ENCODE data around the gene COL9A3.
A peak's percentile ranks its signal among the peaks of the same experiment; 100 is the strongest.

The COL9A3 gene

GRCh38 chr20:62812181-62812906 lies 4.5 kb upstream of the COL9A3 start:
- no peak for DNase-seq

DNA sequence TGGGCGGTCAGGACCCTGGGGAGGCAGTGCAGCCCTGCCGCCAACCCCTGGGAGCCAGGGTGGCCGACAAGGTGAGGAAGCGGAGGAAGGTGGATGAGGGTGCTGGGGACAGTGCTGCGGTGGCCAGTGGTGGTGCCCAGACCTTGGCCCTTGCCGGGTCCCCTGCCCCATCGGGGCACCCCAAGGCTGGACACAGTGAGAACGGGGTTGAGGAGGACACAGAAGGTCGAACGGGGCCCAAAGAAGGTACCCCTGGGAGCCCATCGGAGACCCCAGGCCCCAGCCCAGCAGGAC lies 4.0 kb upstream of the COL9A3 start:
- no peak for DNase-seq

- DNase-seq = no peak
These were observed 3.3 kb upstream of the COL9A3 start for GRCh38 chr20:62813588-62813987.

- no peak for DNase-seq
These were observed 2.7 kb upstream of the COL9A3 start for GRCh38 chr20:62814060-62814708.

GRCh38 chr20:62814709-62815065 lies 2.2 kb upstream of the COL9A3 start:
- DNase-seq = no peak

- peak in 1 of 6 experiments; percentile 12 for DNase-seq
These were observed 1.5 kb upstream of the COL9A3 start for GRCh38 chr20:62815066-62815991.

GRCh38 chr20:62816031-62816883 lies 593 bp upstream of the COL9A3 start:
- DNase-seq = peak in 2 of 6 experiments; percentile 20 to 21

GRCh38 chr20:62817975-62818591 lies 1.2 kb downstream of the COL9A3 start:
- no peak for DNase-seq

DNA sequence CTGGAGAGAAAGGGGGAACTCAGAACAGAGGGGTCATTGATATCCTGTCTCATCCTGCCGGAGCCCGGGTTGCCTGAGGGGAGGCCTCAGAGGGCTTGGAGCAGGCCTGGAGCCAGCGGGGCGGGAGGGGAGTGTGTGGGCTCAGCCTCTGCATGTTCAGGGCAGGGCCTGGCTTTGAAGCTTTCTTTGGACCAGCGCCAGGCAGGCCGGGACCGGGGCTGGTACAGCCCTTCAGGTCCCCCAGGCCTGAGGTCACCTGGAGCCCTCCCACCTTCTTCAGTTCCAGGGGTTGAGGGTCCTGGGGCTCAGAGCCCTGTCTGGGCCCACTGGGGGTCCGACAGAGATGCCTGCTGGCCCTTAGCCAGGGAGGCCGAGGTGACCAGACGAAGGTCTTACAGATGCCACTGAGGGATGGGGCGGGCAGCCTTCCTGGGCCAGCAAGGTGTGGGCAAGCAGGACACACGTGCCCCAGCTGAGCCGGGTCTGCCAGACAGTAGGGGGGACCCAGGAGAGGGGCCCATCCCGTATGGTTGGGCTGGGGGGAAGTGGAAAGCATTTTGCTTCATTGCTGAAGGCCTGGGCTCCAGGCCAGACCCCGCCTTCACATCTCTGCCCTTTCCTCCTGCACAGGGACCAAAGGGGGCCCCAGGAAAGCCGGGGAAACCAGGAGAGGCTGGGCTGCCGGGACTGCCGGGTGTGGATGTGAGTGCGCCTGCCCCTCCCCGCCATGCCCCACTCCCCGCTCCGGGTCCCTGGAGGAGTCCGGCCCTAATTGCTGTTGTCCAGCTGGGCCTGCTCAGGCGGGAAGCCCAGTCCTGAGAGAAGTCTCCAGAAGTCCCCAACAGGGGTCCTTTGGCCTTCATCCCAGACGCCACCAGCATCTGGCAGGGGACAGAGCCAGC lies 2.0 kb downstream of the COL9A3 start:
- DNase-seq = no peak

GRCh38 chr20:62819494-62820174 lies 2.8 kb downstream of the COL9A3 start:
- no peak for DNase-seq

DNA sequence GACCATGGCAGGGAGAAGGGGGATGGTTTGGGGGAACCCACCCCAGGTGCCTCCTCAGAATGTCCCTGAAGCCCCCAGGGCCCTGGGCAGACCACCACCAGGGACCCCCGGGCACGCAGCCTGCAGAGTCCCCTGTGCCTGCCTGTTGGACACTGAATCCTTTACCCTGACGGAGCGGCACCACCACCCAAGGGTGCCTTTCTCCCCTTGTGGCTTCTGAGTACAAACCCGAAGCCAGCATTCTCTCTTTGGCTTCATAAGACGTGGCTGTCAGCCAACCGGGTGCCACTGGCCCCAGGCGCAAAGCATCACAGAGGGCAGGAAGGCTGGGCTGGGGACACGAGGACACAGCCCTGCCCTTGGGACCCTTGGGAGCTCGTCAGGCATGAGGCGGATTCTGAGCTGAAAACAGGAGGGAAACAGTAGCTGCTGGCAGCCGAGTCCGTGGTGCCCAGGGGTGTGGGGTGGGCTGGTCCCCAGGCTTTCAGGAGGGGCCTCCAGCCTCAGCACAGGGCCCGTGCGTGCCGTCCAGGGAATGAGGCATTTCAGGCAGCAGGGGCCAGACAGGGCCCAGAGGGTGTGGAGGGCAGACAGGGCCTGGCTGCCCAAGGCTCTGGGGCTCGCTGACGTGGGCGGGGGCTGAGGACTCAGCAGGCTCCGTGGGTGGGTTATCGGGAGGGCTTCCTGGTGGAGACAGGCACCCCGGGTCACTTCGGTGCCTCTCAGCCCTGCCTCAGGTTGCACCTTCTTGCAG lies 3.5 kb downstream of the COL9A3 start:
- DNase-seq = no peak

- no peak for DNase-seq
These were observed 4.3 kb downstream of the COL9A3 start for GRCh38 chr20:62820962-62821725.

DNA sequence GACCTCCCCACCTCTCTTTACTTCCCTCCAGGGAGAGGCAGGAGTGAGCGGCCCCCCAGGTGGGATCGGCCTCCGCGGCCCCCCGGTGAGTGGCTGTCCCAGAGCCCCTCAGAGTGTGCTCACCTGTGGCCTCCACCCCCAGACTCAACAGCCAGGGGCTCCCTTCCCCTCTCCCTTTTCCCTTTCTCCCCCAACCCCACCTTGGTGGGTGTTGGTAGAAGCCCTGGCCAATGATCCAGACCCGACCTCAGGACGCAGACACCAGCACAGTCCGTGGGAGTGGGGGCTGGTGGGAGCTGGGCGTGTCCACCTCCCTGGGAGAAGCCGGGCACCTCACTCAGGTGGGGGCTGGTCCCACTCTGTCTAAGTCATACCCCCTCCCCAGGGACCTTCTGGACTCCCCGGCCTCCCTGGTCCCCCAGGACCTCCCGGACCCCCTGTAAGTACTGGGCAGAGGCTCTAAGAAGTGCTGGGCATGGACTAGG lies 4.9 kb downstream of the COL9A3 start:
- no peak for DNase-seq

DNA sequence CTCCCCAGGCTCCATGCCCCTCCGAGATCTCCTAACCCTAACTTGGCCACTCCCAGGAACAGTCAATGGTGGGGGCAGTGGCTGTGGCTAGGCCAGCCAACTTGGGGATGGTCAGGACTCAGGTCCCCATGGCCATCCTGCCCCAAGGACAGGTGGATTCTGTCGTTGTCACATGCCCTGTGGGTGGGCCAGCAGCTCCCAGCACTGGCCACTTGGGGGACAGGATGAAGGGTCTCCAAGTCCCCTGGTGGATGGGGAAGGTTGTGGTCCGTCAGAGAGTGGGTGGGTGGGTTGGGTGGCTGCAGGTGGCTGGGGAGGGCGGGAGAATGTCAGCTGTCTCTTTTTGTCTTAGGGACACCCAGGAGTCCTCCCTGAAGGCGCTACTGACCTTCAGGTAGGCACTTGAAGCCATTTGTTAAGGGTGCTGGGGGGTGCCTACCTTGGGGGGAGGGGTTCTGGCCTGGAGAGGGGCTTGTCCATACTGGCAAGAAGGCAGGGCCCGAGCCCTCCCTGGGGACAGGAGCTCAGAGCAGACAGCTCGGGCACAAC lies 5.5 kb downstream of the COL9A3 start:
- DNase-seq = no peak

DNA sequence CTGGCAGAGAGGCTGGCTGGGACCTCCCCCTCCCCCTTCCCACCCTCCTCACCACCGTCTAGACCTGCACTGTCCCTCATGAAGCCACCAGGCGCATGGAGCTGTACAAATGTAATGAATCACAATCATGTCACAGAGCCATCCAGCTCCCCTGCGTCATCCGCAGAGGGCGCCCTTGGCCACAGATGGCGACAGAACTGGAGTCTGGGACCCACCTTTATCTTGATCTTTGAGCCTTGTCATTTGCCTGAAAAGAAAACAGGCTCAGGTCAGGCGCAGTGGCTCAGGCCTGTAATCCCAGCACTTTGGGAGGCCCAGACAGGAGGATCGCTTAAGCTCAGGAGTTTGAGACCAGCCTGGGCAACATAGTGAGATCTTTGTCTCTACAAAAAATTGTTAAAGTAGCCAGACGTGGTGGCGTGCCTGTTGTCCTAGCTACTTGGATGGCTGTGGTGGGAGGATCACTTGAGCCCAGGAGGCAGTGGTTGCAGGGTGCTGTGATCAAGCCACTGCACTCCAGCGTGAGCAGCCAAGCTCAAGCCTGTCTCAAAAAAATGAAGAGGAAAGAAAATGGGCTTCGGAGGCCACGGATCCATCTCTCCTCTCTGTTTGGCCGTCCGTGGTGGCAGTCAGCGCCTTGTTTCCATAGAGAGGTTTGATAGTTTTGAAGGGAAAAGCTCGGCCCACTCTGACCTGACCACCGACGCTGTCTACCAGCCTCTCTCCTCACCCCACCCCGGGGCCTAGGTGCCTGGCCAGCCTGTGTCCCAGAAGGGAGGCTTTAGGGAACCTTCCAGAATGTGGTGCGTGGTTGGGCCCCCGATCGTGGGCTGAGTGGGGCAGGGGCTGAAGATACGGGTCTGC lies 6.2 kb downstream of the COL9A3 start:
- DNase-seq = peak in 1 of 6 experiments; percentile 9

- no peak for DNase-seq
These were observed 7.0 kb downstream of the COL9A3 start for GRCh38 chr20:62823688-62824475.

All from stimulated activated naive CD4-positive, alpha-beta T cell (primary cell).